Liver (tissue), 9 donors: Measurements from ENCODE around the gene LSR. TPM values are rescaled to one million over a fixed set of nuclear protein-coding genes. Genes with fewer than 3 reads are reported as not detected.

Experiments
- DNase-seq: peaks from one replicate; pipeline ENCODE4 v3.0.0-alpha.2; 2017; ENCODE audit warnings: low spot score
- H3K27ac ChIP-seq, 2 donors: one replicate each; pipeline ENCODE4 v1.7.0; 2013; ENCODE audit warnings: inconsistent platforms in 2 of 2, low read length in 2 of 2, control low read depth in 1 of 2, low read depth in 1 of 2, mild to moderate bottlenecking in 1 of 2
- H3K27me3 ChIP-seq, 4 donors: one replicate each; pipeline versions ENCODE4 v1.6.1 to v1.7.0; 2013; ENCODE audit warnings: low read length in 3 of 4, inconsistent platforms in 1 of 4, mild to moderate bottlenecking in 1 of 4, moderate library complexity in 1 of 4; ENCODE audit not compliant: control insufficient read depth in 4 of 4, insufficient read depth in 4 of 4
- H3K36me3 ChIP-seq, 4 donors: one replicate each; pipeline versions ENCODE4 v1.6.1 to v1.7.0; 2013; ENCODE audit warnings: low read length in 3 of 4, mild to moderate bottlenecking in 3 of 4, low read depth in 1 of 4, moderate library complexity in 1 of 4; ENCODE audit not compliant: control insufficient read depth in 4 of 4, insufficient read depth in 3 of 4
- H3K4me1 ChIP-seq, 4 donors: one replicate each; pipeline versions ENCODE4 v1.6.1 to v1.7.0; 2013; ENCODE audit warnings: low read length in 3 of 4, mild to moderate bottlenecking in 3 of 4, moderate library complexity in 1 of 4; ENCODE audit not compliant: control insufficient read depth in 4 of 4, insufficient read depth in 4 of 4
- H3K4me3 ChIP-seq, 3 donors: one replicate each; pipeline versions ENCODE4 v1.6.1 to v1.7.0; 2013; ENCODE audit warnings: low read length in 3 of 3, control low read depth in 1 of 3, low read depth in 1 of 3, mild to moderate bottlenecking in 1 of 3
- H3K9ac ChIP-seq, 2 donors: one replicate each; pipeline ENCODE4 v1.7.0; 2013; ENCODE audit warnings: low read length in 2 of 2, mild to moderate bottlenecking in 2 of 2, moderate library complexity in 2 of 2, control low read depth in 1 of 2, low read depth in 1 of 2
- H3K9me3 ChIP-seq, 4 donors: one replicate each; pipeline versions ENCODE4 v1.6.1 to v1.7.0; 2013; ENCODE audit warnings: low read length in 3 of 4; ENCODE audit not compliant: control insufficient read depth in 4 of 4
- EGR1 ChIP-seq, 2 donors: IDR thresholded peaks; 2 replicates each; pipeline ENCODE4 v1.6.1; 2016 to 2018; ENCODE audit warnings: antibody characterized with exemption in 2 of 2, low read depth in 2 of 2
- FOXA1 ChIP-seq: IDR thresholded peaks from 2 replicates; pipeline ENCODE4 v1.6.1; 2016; ENCODE audit warnings: antibody characterized with exemption
- FOXA2 ChIP-seq: IDR thresholded peaks from 2 replicates; pipeline ENCODE4 v1.6.1; 2016; ENCODE audit warnings: antibody characterized with exemption
- GABPA ChIP-seq, 2 donors: IDR thresholded peaks in 1 of 2; conservative IDR thresholded peaks in 1 of 2; 2 replicates each; pipeline ENCODE4 v1.6.1; 2016; ENCODE audit warnings: antibody characterized with exemption in 2 of 2, mild to moderate bottlenecking in 1 of 2, moderate library complexity in 1 of 2
- HNF4A ChIP-seq, 2 donors: conservative IDR thresholded peaks; 2 replicates each; pipeline ENCODE4 v1.6.1; 2016; ENCODE audit warnings: antibody characterized with exemption in 2 of 2, mild to moderate bottlenecking in 2 of 2
- HNF4G ChIP-seq: IDR thresholded peaks from 2 replicates; pipeline ENCODE4 v1.6.1; 2016; ENCODE audit warnings: antibody characterized with exemption
- JUND ChIP-seq, 2 donors: IDR thresholded peaks; 2 replicates each; pipeline ENCODE4 v1.6.1; 2016; ENCODE audit warnings: antibody characterized with exemption in 2 of 2
- NR2F2 ChIP-seq: IDR thresholded peaks from 2 replicates; pipeline ENCODE4 v1.6.1; 2016; ENCODE audit warnings: antibody characterized with exemption
- RAD21 ChIP-seq, 2 donors: IDR thresholded peaks; 2 replicates each; pipeline ENCODE4 v1.6.1; 2016; ENCODE audit warnings: antibody characterized with exemption in 2 of 2, mild to moderate bottlenecking in 2 of 2
- RXRA ChIP-seq, 2 donors: IDR thresholded peaks; 2 replicates each; pipeline ENCODE4 v1.6.1; 2017 to 2018; ENCODE audit warnings: antibody characterized with exemption in 2 of 2, mild to moderate bottlenecking in 1 of 2
- SP1 ChIP-seq: IDR thresholded peaks from 2 replicates; pipeline ENCODE4 v1.6.1; 2018; ENCODE audit warnings: antibody characterized with exemption, mild to moderate bottlenecking
- TAF1 ChIP-seq: conservative IDR thresholded peaks from 2 replicates; pipeline ENCODE4 v1.6.1; 2016; ENCODE audit warnings: antibody characterized with exemption, mild to moderate bottlenecking
- YY1 ChIP-seq: IDR thresholded peaks from 2 replicates; pipeline ENCODE4 v1.6.1; 2016; ENCODE audit warnings: antibody characterized with exemption, mild to moderate bottlenecking
- WGBS: extraction: QIAGEN DNeasy Blood & Tissue Kit; methylation state at CpG from one replicate; pipeline ENCODE4 v1.1.7; 2013; 5-methylcytosine and 5-hydroxymethylcytosine counted together
- polyA plus RNA-seq, 2 donors: library from polyadenylated mRNA; stranded (reverse) in 1 of 2; unstranded in 1 of 2; fragments of 200-250 nt in 1 of 2; fragments of >200 nt in 1 of 2; fragmentation: Nextera tagmentation in 1 of 2; extraction: Ambion mirVana in 1 of 2; gene quantifications; one replicate each; pipeline versions ENCODE4 v1.2.1 to v1.2.3, GENCODE V29; 2013 to 2015
- total RNA-seq, 2 donors: library from RNA; depleted of rRNA; stranded (reverse); fragments of >200 nt; gene quantifications; one replicate each; pipeline ENCODE4 v1.2.3, GENCODE V29; 2014
- TF ChIP-seq, protein P1 (sequence below): IDR thresholded peaks from 2 replicates; pipeline ENCODE4 v1.6.1; 2016; ENCODE audit warnings: antibody characterized with exemption
- TF ChIP-seq, protein P2 (sequence below): IDR thresholded peaks from 2 replicates; pipeline ENCODE4 v1.6.1; 2016; ENCODE audit warnings: antibody characterized with exemption, mild to moderate bottlenecking
- TF ChIP-seq, protein P3 (sequence below): IDR thresholded peaks from 2 replicates; pipeline ENCODE4 v1.6.1; 2016; ENCODE audit warnings: antibody characterized with exemption
- TF ChIP-seq, protein P4 (sequence below): IDR thresholded peaks from 2 replicates; pipeline ENCODE4 v1.6.1; 2016; ENCODE audit warnings: antibody characterized with exemption
- donor health status: healthy.
- donor health status: healthy.
- donor health status: healthy.
- donor health status: healthy.
- donor health status: healthy.

Gene LSR
- total and polyA plus RNA-seq, 4 donors: 33.7 to 150 (median 48.0) TPM

DNA sequence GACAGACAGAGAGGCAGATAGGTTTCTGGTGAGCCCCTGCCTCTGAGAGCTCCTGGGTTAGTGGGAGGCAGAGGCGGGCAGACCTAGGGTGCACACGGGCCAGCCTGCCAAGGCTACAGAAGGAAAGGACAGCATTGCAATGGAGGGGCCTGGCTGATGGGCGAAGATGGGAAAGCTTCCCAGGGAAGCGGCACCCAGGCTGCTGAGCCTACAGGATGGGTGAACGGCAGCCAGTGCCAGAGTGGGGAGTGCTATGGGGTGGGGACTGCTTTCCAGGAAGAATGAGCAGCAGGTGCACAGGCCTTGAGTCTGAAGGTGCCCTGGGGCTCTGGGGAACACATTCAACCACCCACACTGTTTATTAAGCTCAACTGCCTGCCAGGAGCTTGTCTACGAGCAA is 42.5 kb downstream of the LSR start:
- no peak for DNase-seq
- TF ChIP-seq FOXA1: no peak
- no peak for TF ChIP-seq GABPA (IDR thresholded peaks at IDR 0.05 in 1 of 2, conservative IDR thresholded peaks at IDR 0.05 in 1 of 2)
- TF ChIP-seq TAF1: no peak
- TF ChIP-seq, protein P1, sequence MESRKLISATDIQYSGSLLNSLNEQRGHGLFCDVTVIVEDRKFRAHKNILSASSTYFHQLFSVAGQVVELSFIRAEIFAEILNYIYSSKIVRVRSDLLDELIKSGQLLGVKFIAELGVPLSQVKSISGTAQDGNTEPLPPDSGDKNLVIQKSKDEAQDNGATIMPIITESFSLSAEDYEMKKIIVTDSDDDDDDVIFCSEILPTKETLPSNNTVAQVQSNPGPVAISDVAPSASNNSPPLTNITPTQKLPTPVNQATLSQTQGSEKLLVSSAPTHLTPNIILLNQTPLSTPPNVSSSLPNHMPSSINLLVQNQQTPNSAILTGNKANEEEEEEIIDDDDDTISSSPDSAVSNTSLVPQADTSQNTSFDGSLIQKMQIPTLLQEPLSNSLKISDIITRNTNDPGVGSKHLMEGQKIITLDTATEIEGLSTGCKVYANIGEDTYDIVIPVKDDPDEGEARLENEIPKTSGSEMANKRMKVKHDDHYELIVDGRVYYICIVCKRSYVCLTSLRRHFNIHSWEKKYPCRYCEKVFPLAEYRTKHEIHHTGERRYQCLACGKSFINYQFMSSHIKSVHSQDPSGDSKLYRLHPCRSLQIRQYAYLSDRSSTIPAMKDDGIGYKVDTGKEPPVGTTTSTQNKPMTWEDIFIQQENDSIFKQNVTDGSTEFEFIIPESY: no peak
- TF ChIP-seq, protein P2, sequence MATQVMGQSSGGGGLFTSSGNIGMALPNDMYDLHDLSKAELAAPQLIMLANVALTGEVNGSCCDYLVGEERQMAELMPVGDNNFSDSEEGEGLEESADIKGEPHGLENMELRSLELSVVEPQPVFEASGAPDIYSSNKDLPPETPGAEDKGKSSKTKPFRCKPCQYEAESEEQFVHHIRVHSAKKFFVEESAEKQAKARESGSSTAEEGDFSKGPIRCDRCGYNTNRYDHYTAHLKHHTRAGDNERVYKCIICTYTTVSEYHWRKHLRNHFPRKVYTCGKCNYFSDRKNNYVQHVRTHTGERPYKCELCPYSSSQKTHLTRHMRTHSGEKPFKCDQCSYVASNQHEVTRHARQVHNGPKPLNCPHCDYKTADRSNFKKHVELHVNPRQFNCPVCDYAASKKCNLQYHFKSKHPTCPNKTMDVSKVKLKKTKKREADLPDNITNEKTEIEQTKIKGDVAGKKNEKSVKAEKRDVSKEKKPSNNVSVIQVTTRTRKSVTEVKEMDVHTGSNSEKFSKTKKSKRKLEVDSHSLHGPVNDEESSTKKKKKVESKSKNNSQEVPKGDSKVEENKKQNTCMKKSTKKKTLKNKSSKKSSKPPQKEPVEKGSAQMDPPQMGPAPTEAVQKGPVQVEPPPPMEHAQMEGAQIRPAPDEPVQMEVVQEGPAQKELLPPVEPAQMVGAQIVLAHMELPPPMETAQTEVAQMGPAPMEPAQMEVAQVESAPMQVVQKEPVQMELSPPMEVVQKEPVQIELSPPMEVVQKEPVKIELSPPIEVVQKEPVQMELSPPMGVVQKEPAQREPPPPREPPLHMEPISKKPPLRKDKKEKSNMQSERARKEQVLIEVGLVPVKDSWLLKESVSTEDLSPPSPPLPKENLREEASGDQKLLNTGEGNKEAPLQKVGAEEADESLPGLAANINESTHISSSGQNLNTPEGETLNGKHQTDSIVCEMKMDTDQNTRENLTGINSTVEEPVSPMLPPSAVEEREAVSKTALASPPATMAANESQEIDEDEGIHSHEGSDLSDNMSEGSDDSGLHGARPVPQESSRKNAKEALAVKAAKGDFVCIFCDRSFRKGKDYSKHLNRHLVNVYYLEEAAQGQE: no peak
- TF ChIP-seq FOXA2: no peak
- no peak for TF ChIP-seq NR2F2
- TF ChIP-seq EGR1 (IDR thresholded peaks at IDR 0.05; ENCODE audit: low read depth in 2 of 2): no peak
- no peak for TF ChIP-seq RXRA (IDR thresholded peaks at IDR 0.05)
- no peak for TF ChIP-seq SP1
- TF ChIP-seq JUND (IDR thresholded peaks at IDR 0.05): no peak
- TF ChIP-seq HNF4G: no peak
- no peak for TF ChIP-seq RAD21 (IDR thresholded peaks at IDR 0.05)
- TF ChIP-seq YY1: no peak
- TF ChIP-seq, protein P3, sequence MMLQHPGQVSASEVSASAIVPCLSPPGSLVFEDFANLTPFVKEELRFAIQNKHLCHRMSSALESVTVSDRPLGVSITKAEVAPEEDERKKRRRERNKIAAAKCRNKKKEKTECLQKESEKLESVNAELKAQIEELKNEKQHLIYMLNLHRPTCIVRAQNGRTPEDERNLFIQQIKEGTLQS: no peak
- TF ChIP-seq, protein P4, sequence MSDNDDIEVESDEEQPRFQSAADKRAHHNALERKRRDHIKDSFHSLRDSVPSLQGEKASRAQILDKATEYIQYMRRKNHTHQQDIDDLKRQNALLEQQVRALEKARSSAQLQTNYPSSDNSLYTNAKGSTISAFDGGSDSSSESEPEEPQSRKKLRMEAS: no peak
- no peak for TF ChIP-seq HNF4A (conservative IDR thresholded peaks at IDR 0.05)
- H3K9me3 ChIP-seq: no peaks in the 10 kb centered on the region
- H3K36me3 ChIP-seq: no peaks in the 10 kb centered on the region
- H3K27ac ChIP-seq: no peak overlapping the region
- H3K27me3 ChIP-seq: no peaks in the 10 kb centered on the region
- no peak overlapping the region for H3K4me3 ChIP-seq
- no peak overlapping the region for H3K9ac ChIP-seq
- H3K4me1 ChIP-seq: no peaks in the 10 kb centered on the region
- 82% methylated on average over 6 of the region's 6 CpGs for WGBS

DNA sequence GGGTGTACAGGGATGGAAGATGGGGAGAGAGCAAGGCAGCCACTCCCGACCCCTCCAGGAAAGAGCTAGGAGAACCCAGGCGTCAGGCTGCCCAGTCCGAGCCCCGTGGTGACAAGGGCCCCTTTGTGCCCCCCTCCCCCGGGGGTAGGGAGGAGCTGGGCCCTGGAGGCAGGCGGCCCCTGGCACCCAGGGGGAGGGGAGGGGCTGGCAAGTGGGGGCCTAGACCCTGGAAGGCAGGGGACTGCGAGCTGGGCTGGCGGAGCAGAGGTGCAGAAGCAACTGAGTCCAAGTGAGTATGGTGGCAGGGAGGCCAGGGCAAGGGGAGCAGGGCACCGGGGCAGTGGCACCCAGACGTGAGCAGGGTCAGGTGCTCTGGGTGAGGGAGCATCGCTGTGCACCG is 43.1 kb downstream of the LSR start, which contains the start of gene MAG:
MAG (plus strand) TSS at position 246 of the 400 bp plus-strand sequence. CDS start 3,248 bp downstream, outside the sequence.
- Histone ChIP-seq H3K4me3 (no peak within 1 kb of the TSS), H3K27ac (no peak within 1 kb of the TSS), H3K9me3 (no peaks in the 10 kb centered on the region), H3K9ac (no peak within 1 kb of the TSS), H3K4me1 (no peaks in the 10 kb centered on the region), H3K36me3 (no peaks in the 10 kb centered on the region), H3K27me3 (no peaks in the 10 kb centered on the region)
- no peak for DNase-seq
- TF ChIP-seq EGR1 (IDR thresholded peaks at IDR 0.05; ENCODE audit: low read depth in 2 of 2) (no peak), HNF4A (conservative IDR thresholded peaks at IDR 0.05) (no peak), NR2F2 (no peak), FOXA1 (no peak), JUND (IDR thresholded peaks at IDR 0.05) (no peak), TAF1 (no peak), GABPA (IDR thresholded peaks at IDR 0.05 in 1 of 2, conservative IDR thresholded peaks at IDR 0.05 in 1 of 2) (no peak)
- TF ChIP-seq, protein P4: no peak
- TF ChIP-seq, protein P1: no peak
- WGBS: 82% methylated on average over 12 of the region's 12 CpGs
